ENCODE data around the gene CARNS1.

CARNS1 gene

DNA sequence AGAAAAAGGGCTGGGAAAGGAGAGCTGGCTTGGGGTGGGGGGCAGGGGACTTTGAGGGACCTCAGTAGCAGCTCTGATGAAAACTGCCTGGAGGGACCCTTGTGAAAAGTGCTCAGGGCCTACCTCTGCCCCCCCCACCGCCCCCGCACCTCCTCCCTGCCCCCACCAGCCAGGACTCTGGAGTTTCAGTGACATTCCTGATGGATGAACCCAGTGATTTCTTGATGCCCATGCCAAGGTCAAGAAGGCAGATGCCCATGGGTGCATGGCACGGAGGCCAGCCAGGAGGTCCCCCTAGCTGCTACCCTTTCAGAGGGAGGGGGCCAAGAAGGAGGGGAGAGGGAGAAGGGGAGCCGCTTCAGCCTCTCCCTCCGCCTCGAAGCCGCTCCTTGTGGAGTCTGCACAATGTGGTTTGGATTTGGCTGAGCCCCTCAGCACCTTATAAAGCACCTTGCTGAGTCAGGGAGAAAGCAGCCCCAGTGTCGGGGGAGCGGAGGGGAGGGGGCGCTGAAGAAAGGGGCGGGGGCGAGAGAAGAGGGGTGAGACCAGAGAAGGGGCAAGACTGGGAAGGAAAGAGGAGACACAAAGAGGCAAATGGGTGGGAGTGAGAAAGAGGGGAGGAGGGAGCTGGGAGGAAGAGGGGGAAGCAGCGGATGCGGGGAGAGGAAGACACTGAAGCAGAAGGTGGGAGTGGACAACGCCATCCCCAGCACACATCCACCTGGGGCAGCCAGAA, 40.0 kb upstream of the CARNS1 start:
- DNase-seq (ENCODE audit: low spot score) = no peak

DNA sequence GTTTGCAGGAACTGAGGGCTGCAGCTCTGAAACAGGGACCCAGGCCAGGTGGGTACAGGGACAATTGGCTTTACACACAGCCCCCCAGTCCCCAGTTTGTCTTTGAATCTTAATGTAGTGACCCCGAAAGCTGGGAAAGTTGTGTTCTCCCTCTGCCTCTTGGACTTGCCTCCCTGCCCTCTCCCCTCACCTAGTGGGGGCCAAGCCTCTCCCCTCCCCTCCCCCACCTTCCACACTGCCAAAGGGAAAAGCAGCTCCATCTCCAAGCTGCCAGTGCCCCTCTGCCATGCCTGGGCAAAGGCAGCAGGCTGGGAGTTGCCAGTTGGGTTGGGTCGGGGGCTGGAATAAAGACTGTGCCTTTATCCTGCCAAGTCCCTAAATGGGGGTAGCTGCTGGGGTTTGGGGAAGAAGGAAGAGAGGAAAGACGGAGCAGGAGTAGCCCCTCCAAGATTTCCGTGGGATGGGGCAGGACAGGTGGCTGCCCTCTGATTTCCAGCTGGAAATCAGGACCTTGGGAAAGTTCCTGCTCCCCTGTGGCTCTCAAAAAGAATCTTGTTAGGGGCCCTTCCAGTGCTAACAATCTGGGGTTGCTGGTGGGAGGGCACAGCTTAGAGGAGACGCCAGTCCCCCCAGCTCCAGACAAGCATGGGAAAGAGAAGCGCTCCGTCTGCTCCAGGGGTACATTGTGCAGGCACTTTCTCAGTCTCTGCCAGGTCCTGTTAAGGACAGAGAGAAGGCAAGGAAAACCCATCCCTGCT, 39.2 kb upstream of the CARNS1 start:
- DNase-seq (ENCODE audit: low spot score) = no peak

DNA sequence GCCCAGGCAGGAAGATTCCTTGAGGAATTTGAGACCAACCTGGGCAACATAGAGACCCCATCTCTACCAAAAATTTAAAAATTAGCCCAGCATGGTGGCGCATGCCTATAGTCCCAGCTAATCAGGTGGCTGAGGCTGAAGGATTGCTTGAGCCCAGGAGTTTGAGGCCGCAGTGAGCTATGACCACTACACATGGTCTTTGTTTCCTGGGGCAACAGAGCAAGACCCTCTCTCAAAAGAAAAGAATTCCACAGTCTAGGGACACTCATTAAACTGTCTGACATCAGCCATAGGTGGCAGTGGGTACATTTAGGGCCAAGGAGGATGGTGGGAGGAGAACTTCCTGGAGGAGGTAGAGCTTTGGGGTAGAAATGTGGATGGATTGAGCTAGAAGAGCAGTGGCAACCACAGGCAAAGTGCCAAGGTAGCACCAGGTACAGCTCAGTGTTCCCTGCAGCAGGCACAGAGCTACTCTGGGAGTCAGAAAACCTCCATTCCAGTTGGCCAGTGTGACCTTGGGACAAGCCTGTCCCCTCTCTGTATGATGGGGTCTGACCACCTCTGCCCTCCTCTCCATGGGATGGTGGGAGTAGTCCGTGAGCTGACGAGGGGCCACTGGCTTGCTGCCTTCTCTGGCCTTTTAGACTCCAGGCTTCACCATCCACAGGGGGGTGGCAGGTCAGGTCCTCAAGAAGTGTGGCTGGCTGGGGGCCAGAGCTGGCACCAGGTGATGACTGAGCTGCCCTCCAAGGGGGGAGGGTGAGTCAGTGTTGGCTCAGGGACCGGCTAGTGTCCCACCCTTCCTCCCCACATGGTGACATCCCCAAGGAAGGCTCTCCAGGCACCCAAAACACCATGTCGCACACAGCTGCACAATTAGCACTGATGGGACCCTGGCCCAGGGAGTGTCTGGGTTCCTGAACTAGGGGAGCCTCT, 38.3 kb upstream of the CARNS1 start:
- DNase-seq (ENCODE audit: low spot score) = no peak

DNA sequence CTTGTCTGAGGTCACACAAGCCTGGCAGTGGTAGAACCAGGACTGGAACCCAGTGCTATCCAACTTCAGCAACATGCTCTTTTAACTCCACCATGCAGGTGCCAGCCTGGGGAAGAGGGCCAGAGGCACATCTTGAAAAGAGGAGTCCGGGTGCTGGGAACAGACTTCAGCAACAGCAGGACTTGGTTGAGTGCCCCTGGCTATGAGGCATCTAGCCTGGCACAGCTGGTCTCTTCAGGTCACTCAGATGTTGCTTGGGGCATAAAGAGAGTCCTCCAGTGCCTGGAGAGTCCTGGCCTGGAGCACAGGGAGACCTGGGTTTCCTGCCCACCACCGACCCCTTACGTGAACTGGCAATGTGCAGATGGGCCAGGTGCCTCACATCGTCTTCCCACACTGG, 36.9 kb upstream of the CARNS1 start:
- DNase-seq (ENCODE audit: low spot score) = no peak

- no peak for DNase-seq (ENCODE audit: low spot score)
Observed at GRCh38 chr11:67379061-67380058, 36.1 kb upstream of the CARNS1 start.

DNA sequence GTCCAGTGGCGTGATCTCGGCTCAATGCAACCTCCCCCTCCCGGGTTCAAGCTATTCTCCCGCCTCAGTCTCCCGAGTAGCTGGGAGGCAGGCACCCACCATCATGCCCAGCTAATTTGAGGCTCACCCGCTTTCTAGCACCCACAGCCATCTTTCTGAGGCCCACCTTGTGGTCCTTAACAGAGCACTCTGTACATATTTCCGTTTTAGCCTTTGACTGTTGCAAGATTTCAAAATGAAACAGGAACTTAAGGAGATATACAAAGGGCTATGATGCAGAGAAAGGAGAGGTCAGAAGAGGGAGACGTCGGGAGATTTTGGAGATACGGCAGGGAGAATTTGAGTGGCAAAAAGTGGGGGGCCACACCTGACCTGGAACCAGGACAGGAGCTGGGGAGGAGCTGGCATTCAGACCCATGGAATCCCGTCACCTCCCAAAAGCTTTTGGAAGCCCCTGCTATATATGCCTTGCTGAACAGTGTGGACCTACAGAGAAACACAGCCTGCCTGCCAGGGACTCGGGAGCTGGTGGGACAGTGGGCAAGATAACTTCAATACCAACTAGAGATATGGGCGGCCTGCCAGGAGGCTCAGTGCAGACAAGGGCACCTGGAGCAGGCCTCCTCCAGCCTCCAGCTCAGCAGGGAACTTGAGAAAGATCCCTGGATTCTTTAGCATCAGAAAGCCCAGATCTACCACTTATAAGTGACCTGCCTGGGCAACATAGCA, 34.1 kb upstream of the CARNS1 start:
- no peak for DNase-seq (ENCODE audit: low spot score)

DNA sequence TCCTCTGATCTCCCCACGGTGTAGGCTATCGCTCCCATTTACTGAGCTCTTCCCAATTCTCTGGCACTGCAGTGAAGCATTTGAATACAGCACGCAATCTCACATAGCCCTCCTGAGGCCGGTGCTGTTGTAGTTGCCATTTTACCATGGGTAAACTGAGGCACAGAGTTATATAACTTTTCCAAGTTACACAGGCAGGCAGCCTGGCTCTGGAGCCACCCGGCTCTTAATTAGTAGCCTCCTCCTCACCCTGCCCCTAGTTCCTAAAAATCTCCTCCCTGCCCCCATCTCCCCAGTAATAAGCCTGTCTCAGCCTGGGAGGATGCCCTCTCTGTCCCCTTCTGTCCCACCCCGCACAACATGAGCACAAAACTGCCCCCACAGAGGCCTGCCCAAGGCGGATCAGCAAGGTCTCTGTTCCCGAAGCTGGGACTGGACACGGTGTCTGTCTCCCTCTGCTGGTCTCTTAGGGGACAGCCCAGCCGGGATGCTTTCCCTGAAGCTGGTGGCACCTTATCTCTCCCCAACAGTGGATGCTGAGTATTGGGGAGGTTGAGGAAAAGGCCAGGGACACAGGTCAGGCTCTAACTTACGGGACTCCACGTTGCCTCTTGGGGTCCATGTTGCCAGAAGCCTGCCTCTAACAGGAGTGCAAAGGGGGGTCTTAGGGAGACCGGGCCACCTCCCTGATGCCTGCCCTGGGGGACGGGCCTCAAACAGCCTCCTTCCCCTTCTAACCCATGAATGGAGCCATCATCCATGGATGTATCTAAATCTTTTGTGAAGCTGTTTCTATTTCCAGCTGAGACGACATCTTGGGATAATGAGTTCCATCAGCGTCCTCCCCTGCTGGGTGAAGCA, 33.0 kb upstream of the CARNS1 start:
- DNase-seq (ENCODE audit: low spot score) = peak; percentile 86

- DNase-seq (ENCODE audit: low spot score) = no peak
Observed at GRCh38 chr11:67384851-67385366, 30.6 kb upstream of the CARNS1 start.

DNA sequence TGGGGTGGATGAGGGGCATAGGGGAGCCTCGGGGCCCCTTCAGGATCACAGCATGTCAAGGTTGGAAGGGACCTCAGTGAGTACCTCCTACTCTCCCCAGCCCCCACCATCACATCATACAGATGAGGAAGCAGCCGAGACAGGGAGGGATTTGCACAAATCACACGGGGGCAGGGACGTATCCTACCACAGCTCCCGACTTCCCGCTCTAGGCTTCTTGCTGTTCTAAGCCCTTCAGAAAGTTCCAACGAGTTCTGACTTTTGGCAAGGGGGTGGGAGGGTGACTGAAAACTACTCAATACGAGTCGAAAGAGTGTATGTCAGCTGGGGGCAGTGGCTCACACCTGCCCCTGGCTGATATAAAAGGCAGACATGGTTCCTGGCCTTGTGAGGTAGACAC, 28.4 kb upstream of the CARNS1 start:
- no peak for DNase-seq (ENCODE audit: low spot score)

DNA sequence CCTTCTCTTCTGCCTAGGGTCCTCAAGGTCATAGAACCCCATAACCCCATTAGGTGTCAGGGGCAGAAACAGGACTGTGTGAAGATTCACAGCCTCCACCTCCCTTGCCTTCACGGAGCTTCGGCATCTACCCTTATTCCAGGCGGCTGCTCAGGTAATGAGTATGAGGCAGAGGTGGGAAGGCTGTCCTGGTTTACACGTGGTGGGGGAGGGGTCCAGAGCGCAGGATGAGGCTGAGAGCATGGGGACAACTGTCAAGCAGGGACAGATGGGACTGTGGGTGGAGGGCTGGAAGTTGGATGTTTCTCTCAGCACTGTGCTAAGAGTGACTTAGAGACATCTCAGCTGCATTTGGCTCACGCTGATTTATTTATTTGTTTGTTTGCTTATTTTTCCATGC, 28.0 kb upstream of the CARNS1 start:
- DNase-seq (ENCODE audit: low spot score) = no peak

DNA sequence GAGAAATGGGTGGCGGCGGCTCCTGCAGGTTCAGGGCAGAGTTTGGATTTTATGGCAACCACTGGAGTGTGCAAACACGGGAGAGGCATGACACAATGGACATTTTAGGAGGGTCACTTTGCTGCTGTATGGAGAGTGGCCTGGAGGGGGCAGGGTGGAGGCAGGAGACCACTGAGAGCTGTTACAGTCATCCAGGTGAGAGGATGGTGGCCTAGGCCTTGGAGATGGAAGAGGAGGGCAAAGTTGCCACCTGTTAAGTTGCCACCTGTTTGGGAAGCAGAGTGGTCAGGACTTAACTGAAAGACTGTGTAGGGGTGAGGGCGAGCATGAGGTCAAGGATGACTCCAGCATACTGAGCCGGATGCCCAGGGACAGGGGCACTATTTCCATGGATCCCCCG, 26.0 kb upstream of the CARNS1 start:
- peak; percentile 77 for DNase-seq (ENCODE audit: low spot score)

DNA sequence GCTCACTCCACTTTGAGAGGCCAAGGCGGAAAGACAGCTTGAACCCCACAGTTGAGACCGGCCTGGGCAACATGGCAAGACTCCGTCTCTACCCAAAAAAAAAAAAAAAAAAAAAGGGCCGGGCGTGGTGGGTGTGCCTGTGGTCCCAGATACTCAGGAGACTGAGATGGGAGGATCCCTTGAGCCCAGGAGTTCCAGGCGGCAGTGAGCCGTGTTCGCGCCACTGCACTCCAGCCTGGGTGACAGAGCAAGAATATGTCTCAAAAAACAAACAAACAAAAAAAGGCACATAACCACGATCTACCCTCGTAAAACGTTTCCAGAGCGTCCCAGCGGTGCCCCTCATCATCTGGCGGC, 24.6 kb upstream of the CARNS1 start:
- DNase-seq (ENCODE audit: low spot score) = no peak

GRCh38 chr11:67391304-67392182, 23.9 kb upstream of the CARNS1 start, which contains the start of gene RAD9A:
TSS of gene RAD9A (plus strand) at chr11:67391986. CDS start at chr11:67392045, 59 bp downstream.
- DNase-seq (ENCODE audit: low spot score) = peak; percentile 98

DNA sequence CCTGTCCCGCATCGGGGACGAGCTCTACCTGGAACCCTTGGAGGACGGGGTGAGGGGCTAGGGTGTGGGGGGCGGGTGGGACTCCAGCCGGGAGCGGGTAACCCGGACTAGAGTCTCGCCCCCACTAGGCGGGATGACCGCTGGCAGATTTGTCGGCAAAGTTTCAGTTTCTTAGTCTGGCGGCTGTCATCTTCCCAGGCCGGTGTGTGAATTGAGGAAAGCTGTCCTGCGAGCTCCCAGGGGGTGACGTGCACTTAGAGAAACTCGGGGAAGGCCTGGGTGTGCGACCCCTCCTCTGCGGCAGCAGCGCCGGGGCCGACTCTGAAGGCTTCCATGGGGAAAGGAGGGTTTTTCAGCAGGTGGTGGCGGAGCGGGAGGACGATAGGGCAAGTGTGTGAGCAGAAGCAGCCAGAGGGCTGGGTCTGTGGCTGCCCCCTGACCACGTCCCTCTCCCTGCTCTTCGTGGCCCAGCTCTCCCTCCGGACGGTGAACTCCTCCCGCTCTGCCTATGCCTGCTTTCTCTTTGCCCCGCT, 23.2 kb upstream of the CARNS1 start:
- no peak for DNase-seq (ENCODE audit: low spot score)

GRCh38 chr11:67393437-67393836, 22.0 kb upstream of the CARNS1 start:
- DNase-seq (ENCODE audit: low spot score) = no peak

GRCh38 chr11:67393990-67394389, 21.5 kb upstream of the CARNS1 start:
- DNase-seq (ENCODE audit: low spot score) = no peak

GRCh38 chr11:67395555-67396258, 19.8 kb upstream of the CARNS1 start:
- DNase-seq (ENCODE audit: low spot score) = no peak

DNA sequence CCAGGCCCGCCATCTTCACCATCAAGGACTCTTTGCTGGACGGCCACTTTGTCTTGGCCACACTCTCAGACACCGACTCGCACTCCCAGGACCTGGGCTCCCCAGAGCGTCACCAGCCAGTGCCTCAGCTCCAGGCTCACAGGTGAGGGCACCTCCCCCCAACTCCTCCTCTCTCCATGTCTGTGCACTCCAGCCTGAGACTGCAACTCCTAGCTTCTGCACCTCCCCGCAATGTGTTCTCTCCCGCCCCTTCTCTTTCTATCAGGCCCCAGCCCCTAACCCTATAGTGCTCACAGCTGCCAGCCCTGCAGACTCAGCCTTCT, 19.3 kb upstream of the CARNS1 start:
- no peak for DNase-seq (ENCODE audit: low spot score)
